ENCODE results near the gene TMEM204. TPM values are rescaled to one million over a fixed set of nuclear protein-coding genes. Genes with fewer than 3 reads are reported as not detected.

The TMEM204 gene
- total and polyA plus RNA-seq, 3 donors from 2014 or later: 13.7 to 21.4 (median 19.4) TPM

DNA sequence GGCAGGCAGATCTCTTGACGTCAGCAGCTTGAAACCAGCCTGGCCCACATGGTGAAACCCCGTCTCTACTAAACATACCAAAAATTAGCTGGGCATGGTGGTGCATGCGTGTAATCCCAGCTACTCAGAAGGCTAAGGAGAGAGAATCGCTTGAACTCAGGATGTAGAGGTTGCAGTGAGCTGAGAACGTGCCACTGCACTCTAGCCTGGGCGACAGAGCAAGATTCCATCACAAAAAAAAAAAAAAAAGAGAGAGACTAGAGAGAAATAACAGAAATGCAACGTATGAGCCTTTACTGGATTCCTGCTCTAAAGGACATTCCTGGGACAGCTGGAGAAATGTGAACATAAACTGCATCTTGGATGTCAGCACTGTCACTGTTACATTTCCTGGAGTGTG lies 67.6 kb downstream of the TMEM204 start:
- intact Hi-C loops (cut with DNase I; ENCODE audit: low total_unique reads): no loop called here
- Histone ChIP-seq H3K9me3 (no peaks in the 10 kb centered on the region), H3K36me3 (ENCODE audit: low read depth, missing control alignments) (no peaks in the 10 kb centered on the region), H3K4me1 (no peaks in the 10 kb centered on the region), H3K27me3 (no peaks in the 10 kb centered on the region), H3K27ac (no peak overlapping the region), H3K4me3 (no peak overlapping the region)
- 92% methylated on average over 7 of the region's 7 CpGs for WGBS, 2 donors
- no peak for DNase-seq
- TF ChIP-seq CTCF (IDR thresholded peaks at IDR 0.05) (no peak), POLR2A (IDR thresholded peaks at IDR 0.05) (no peak)

GRCh38 chr16:1601489-1601888 lies 68.0 kb downstream of the TMEM204 start:
- Histone ChIP-seq H3K4me3 (no peak overlapping the region), H3K9me3 (no peaks in the 10 kb centered on the region), H3K4me1 (no peaks in the 10 kb centered on the region), H3K27me3 (no peaks in the 10 kb centered on the region), H3K27ac (no peak overlapping the region), H3K36me3 (ENCODE audit: low read depth, missing control alignments) (no peaks in the 10 kb centered on the region)
- DNase-seq: no peak
- WGBS, 2 donors: 91 to 98% methylated on average over 6 of the region's 6 CpGs
- no peak for TF ChIP-seq CTCF (IDR thresholded peaks at IDR 0.05)
- no peak for TF ChIP-seq POLR2A (IDR thresholded peaks at IDR 0.05)
- intact Hi-C loops (cut with DNase I; ENCODE audit: low total_unique reads): no loop called here

DNA sequence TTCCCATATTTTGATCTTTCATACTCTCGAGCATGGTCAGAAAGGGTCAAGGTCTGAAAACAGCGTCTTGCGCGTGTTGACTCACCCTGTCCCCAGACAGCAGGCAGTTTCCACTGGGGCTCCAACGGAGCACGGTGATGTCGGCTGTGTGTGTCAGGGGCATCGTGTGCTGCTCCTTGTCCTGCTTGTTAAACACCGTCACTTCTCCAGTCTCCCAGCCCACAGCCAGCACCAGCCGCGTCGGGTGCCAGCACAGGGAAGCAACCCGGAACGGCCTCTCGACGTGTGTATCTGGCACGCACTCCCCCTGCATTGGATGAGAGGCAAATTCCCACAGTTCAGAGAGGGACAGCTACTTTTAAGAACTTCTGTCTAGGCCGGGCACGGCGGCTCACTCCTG lies 68.8 kb downstream of the TMEM204 start:
- H3K36me3 ChIP-seq (ENCODE audit: low read depth, missing control alignments): no peaks in the 10 kb centered on the region
- no peak for DNase-seq
- H3K4me1 ChIP-seq: no peaks in the 10 kb centered on the region
- H3K27ac ChIP-seq: no peak overlapping the region
- no peaks in the 10 kb centered on the region for H3K9me3 ChIP-seq
- H3K27me3 ChIP-seq: no peaks in the 10 kb centered on the region
- TF ChIP-seq CTCF (IDR thresholded peaks at IDR 0.05) (no peak), POLR2A (IDR thresholded peaks at IDR 0.05) (no peak)
- intact Hi-C loops (cut with DNase I; ENCODE audit: low total_unique reads): no loop called here
- WGBS, 2 donors: 86 to 96% methylated on average over 19 to 20 of the region's 20 CpGs
- no peak overlapping the region for H3K4me3 ChIP-seq

Other genes starting within 250 kb of the TMEM204 start
- gene UBE2I, start 224.0 kb upstream of the TMEM204 start, total RNA-seq: 100 to 1,000 TPM; 116 to 127 TPM
- 143 TPM for gene UBE2I, start 224.0 kb upstream of the TMEM204 start, polyA plus RNA-seq (ENCODE audit: insufficient read depth, low read depth, low replicate concordance)
- gene BAIAP3, start 200.0 kb upstream of the TMEM204 start, total RNA-seq: 10 to 100 TPM; 29.8 to 60.4 TPM
- gene BAIAP3, start 200.0 kb upstream of the TMEM204 start, polyA plus RNA-seq (ENCODE audit: insufficient read depth, low read depth, low replicate concordance): 23.0 TPM
- 10 to 100 TPM; 79.4 to 89.5 TPM for gene TSR3, start 181.8 kb upstream of the TMEM204 start, total RNA-seq
- 40.9 TPM for gene TSR3, start 181.8 kb upstream of the TMEM204 start, polyA plus RNA-seq (ENCODE audit: insufficient read depth, low read depth, low replicate concordance)
- gene GNPTG, start 181.7 kb upstream of the TMEM204 start, total RNA-seq: 100 to 1,000 TPM; 106 to 150 TPM
- 67.8 TPM for gene GNPTG, start 181.7 kb upstream of the TMEM204 start, polyA plus RNA-seq (ENCODE audit: insufficient read depth, low read depth, low replicate concordance)
- gene UNKL, start 119.0 kb upstream of the TMEM204 start, total RNA-seq: 10 to 100 TPM; 49.2 to 49.9 TPM
- gene UNKL, start 119.0 kb upstream of the TMEM204 start, polyA plus RNA-seq (ENCODE audit: insufficient read depth, low read depth, low replicate concordance): 23.7 TPM
- 10 to 100 TPM; 22.8 to 27.7 TPM for gene UQCC4, start 112.9 kb upstream of the TMEM204 start, total RNA-seq
- 17.5 TPM for gene UQCC4, start 112.9 kb upstream of the TMEM204 start, polyA plus RNA-seq (ENCODE audit: insufficient read depth, low read depth, low replicate concordance)
- under 1 TPM; 0.31 to 0.71 TPM for gene PERCC1, start 102.6 kb upstream of the TMEM204 start, total RNA-seq
- not detected for gene PERCC1, start 102.6 kb upstream of the TMEM204 start, polyA plus RNA-seq (ENCODE audit: insufficient read depth, low read depth, low replicate concordance)
- gene CCDC154, start 89.1 kb upstream of the TMEM204 start, total RNA-seq: 10 to 100 TPM in 1 of 2 donors, 1 to 10 TPM in 1; 7.6 to 18.0 TPM
- 14.8 TPM for gene CCDC154, start 89.1 kb upstream of the TMEM204 start, polyA plus RNA-seq (ENCODE audit: insufficient read depth, low read depth, low replicate concordance)
- gene CLCN7, start 58.6 kb upstream of the TMEM204 start, total RNA-seq: 100 to 1,000 TPM; 152 to 160 TPM
- gene CLCN7, start 58.6 kb upstream of the TMEM204 start, polyA plus RNA-seq (ENCODE audit: insufficient read depth, low read depth, low replicate concordance): 79.6 TPM
- gene PTX4, start 44.7 kb upstream of the TMEM204 start, total RNA-seq: 1 to 10 TPM; 1.7 to 3.4 TPM
- gene PTX4, start 44.7 kb upstream of the TMEM204 start, polyA plus RNA-seq (ENCODE audit: insufficient read depth, low read depth, low replicate concordance): 1.3 TPM
- 10 to 100 TPM; 45.2 to 46.0 TPM for gene TELO2, start 40.3 kb upstream of the TMEM204 start, total RNA-seq
- 25.7 TPM for gene TELO2, start 40.3 kb upstream of the TMEM204 start, polyA plus RNA-seq (ENCODE audit: insufficient read depth, low read depth, low replicate concordance)
- gene IFT140, start 78.4 kb downstream of the TMEM204 start, total RNA-seq: 10 to 100 TPM; 57.4 to 74.0 TPM
- gene IFT140, start 78.4 kb downstream of the TMEM204 start, polyA plus RNA-seq (ENCODE audit: insufficient read depth, low read depth, low replicate concordance): 113 TPM
- gene CRAMP1, start 78.7 kb downstream of the TMEM204 start, total RNA-seq: 10 to 100 TPM; 54.8 to 65.1 TPM
- 54.1 TPM for gene CRAMP1, start 78.7 kb downstream of the TMEM204 start, polyA plus RNA-seq (ENCODE audit: insufficient read depth, low read depth, low replicate concordance)
- 10 to 100 TPM; 25.8 to 27.9 TPM for gene JPT2, start 144.6 kb downstream of the TMEM204 start, total RNA-seq
- gene JPT2, start 144.6 kb downstream of the TMEM204 start, polyA plus RNA-seq (ENCODE audit: insufficient read depth, low read depth, low replicate concordance): 45.2 TPM
- 100 to 1,000 TPM; 128 to 154 TPM for gene MAPK8IP3, start 172.5 kb downstream of the TMEM204 start, total RNA-seq
- gene MAPK8IP3, start 172.5 kb downstream of the TMEM204 start, polyA plus RNA-seq (ENCODE audit: insufficient read depth, low read depth, low replicate concordance): 52.7 TPM
- 100 to 1,000 TPM; 100 to 119 TPM for gene NME3, start 237.9 kb downstream of the TMEM204 start, total RNA-seq
- gene NME3, start 237.9 kb downstream of the TMEM204 start, polyA plus RNA-seq (ENCODE audit: insufficient read depth, low read depth, low replicate concordance): 29.3 TPM
- 10 to 100 TPM; 20.3 to 34.2 TPM for gene EME2, start 239.1 kb downstream of the TMEM204 start, total RNA-seq
- 12.5 TPM for gene EME2, start 239.1 kb downstream of the TMEM204 start, polyA plus RNA-seq (ENCODE audit: insufficient read depth, low read depth, low replicate concordance)
- gene MRPS34, start 239.5 kb downstream of the TMEM204 start, total RNA-seq: 10 to 100 TPM; 66.5 to 81.6 TPM
- 49.2 TPM for gene MRPS34, start 239.5 kb downstream of the TMEM204 start, polyA plus RNA-seq (ENCODE audit: insufficient read depth, low read depth, low replicate concordance)
- gene SPSB3, start 248.9 kb downstream of the TMEM204 start, total RNA-seq: 100 to 1,000 TPM; 111 to 114 TPM
- gene SPSB3, start 248.9 kb downstream of the TMEM204 start, polyA plus RNA-seq (ENCODE audit: insufficient read depth, low read depth, low replicate concordance): 43.8 TPM
- gene NUBP2, start 249.3 kb downstream of the TMEM204 start, total RNA-seq: 10 to 100 TPM; 81.5 to 90.8 TPM
- gene NUBP2, start 249.3 kb downstream of the TMEM204 start, polyA plus RNA-seq (ENCODE audit: insufficient read depth, low read depth, low replicate concordance): 49.8 TPM